Hematopoietic multipotent progenitor cell (in vitro differentiated cells): ENCODE results near the gene CCDC117. TPM values are rescaled to one million over a fixed set of nuclear protein-coding genes. Genes with fewer than 3 reads are reported as not detected.
"Not testable (repeated sequence)": the region's sequence is repeated elsewhere in the genome, so short reads cannot be mapped to it uniquely, and the experiment has no call there.

ENCODE experiments used
- DNase-seq, 3 donors: peaks; one replicate each; pipeline ENCODE4 v3.0.0-alpha.2; 2011 to 2015; ENCODE audit warnings: low read depth in 2 of 3, low spot score in 2 of 3
- small RNA-seq: library from RNA; depleted of rRNA; stranded (forward); fragments of <200 nt; gene quantifications from one replicate; pipeline ENCODE3, GENCODE V24; 2012
- total RNA-seq: library from RNA; depleted of rRNA; stranded (reverse); fragments of >200 nt; gene quantifications from one replicate; pipeline ENCODE4 v1.2.3, GENCODE V29; 2012

The CCDC117 gene
- total RNA-seq, 1 donor = 10.0 TPM

DNA sequence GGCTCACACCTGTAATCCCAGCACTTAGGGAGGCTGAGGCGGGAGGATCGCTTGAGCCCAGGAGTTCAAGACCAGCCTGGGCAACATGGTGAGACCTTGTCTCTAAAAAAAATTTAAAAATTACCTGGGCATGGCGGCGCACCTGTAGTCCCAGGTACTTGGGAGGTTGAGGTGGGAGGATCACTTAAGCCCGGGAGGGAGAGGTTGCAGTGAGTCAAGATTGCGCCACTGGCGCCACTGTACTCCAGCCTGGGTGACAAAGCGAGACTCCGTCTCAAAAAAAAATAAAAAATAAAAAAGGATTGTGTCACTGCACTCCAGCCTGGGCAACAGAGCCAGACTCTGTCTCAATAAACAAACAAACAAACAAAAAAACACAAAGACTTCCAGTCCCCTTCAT lies 52.0 kb downstream of the CCDC117 start:
- not testable (repeated sequence) for DNase-seq

- not testable (repeated sequence) for DNase-seq
Observed at GRCh38 chr22:28826430-28826829, 53.9 kb downstream of the CCDC117 start.

- DNase-seq = no peak
Observed at GRCh38 chr22:28826921-28827320, 54.4 kb downstream of the CCDC117 start.

GRCh38 chr22:28829358-28830181 lies 57.1 kb downstream of the CCDC117 start:
- DNase-seq = peak; percentile 63 to 90 (median 83)

- DNase-seq = no peak
Observed at GRCh38 chr22:28830441-28830840, 57.9 kb downstream of the CCDC117 start.

GRCh38 chr22:28831140-28832072 lies 58.9 kb downstream of the CCDC117 start:
- no peak for DNase-seq

- no peak for DNase-seq
Observed at GRCh38 chr22:28832731-28833130, 60.2 kb downstream of the CCDC117 start.

DNA sequence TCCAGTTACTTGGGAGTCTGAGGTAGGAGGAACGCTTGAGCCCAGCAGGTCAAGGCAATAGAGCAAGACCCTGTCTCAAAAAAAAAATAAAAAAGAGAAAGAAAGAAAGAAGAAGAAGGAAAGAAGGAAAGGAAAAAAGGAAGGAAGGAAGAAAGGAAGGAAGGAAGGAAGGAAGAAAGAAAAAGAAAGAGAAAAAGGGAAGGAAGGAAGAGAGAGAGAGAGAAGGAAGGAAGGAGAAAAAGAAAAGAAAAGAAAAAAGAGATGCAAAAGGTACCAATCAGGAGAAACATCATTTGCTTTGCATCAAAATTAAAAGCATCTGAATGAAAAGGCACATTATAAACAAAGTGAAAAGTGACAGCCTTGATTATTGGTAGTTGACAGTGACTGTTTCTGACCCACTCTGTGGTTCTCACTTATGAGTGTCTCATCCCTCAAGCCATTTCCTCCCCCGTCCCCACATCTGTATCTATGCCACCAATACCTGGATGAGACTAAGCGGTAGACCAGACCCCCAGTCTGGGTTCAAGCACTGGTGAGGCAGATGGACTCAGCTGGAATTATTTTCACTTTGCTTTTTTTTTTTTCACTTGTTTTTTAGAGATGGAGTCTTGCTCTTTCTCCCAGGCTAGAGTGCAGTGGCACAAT lies 60.9 kb downstream of the CCDC117 start:
- no peak for DNase-seq

- no peak for DNase-seq
Observed at GRCh38 chr22:28835630-28836189, 63.2 kb downstream of the CCDC117 start.

DNA sequence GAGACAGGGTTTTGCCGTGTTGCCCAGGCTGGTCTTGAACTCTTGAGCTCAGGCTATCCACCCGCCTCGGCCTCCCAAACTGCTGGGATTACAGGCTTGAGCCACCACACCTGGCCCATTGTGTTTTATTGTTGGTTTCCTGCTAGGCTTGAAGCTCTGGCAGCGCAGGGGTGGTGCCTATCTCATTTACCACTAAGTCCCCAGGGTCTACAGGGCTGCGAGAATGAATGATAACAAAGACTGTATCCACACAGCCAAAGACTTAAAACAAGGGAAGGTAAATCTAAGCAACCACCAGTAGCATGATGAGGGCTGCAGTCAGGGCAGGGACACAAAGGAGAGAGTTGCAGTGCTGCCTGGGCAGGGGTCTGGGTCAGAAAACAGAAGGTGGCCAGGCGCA lies 65.1 kb downstream of the CCDC117 start:
- no peak for DNase-seq

Small RNA genes within 50 kb of the gene (small RNA-seq; reads per million reads assigned to genes)
- not detected for gene Z93930.1

Other genes with a start within 250 kb of the CCDC117 start
- gene TTC28, start 92.9 kb upstream of the CCDC117 start, total RNA-seq = 19.7 TPM
- gene CHEK2, start 30.9 kb upstream of the CCDC117 start, total RNA-seq = 15.3 TPM
- 11.3 TPM for gene HSCB, start 30.7 kb upstream of the CCDC117 start, total RNA-seq
- gene XBP1, start 27.9 kb downstream of the CCDC117 start, total RNA-seq = 329 TPM
- gene ZNRF3, start 110.9 kb downstream of the CCDC117 start, total RNA-seq = 3.2 TPM